ENCODE measurements around the gene GK. TPM values are rescaled to one million over a fixed set of nuclear protein-coding genes. Genes with fewer than 3 reads are reported as not detected.

GK gene
- total and polyA plus RNA-seq, 4 donors = 20.2 to 84.0 (median 35.1) TPM

GRCh38 chrX:30673127-30673796, 20.0 kb downstream of the GK start:
- H3K36me3 ChIP-seq (ENCODE audit: control insufficient read depth in 4 of 4, insufficient read depth in 4 of 4, low read length in 4 of 4) = peaks cover 0 to 5% (median 0%) of the 10 kb centered on the region in 4 donors
- H3K9me3 ChIP-seq (ENCODE audit: control insufficient read depth in 4 of 4, insufficient read depth in 3 of 4, low read length in 3 of 4) = peaks cover 0 to 2% (median 0%) of the 10 kb centered on the region in 4 donors
- no peaks in the 10 kb centered on the region for H3K27me3 ChIP-seq (ENCODE audit: control insufficient read depth in 3 of 3, insufficient read depth in 3 of 3, low read length in 2 of 3)
- no peak overlapping the region for H3K9ac ChIP-seq (ENCODE audit: insufficient read depth in 1 of 2, low read length in 2 of 2)
- no peak for TF ChIP-seq CTCF (IDR thresholded peaks at IDR 0.05; ENCODE audit: control extremely low read depth, extremely low read depth)
- DNase-seq (no peak), ATAC-seq (ENCODE audit: insufficient read depth, low FRiP score) (no peak)
- H3K4me3 ChIP-seq = no peak overlapping the region
- WGBS, 2 donors = 77 to 89% methylated on average over 4 of the region's 4 CpGs
- no peaks in the 10 kb centered on the region for H3K4me1 ChIP-seq (ENCODE audit: control insufficient read depth in 5 of 5, insufficient read depth in 5 of 5, low read length in 5 of 5)
- H3K27ac ChIP-seq (ENCODE audit: low read depth in 1 of 2, low read length in 1 of 2) = no peak overlapping the region

- Histone ChIP-seq H3K27ac (ENCODE audit: low read depth in 1 of 2, low read length in 1 of 2) (no peak overlapping the region), H3K27me3 (ENCODE audit: control insufficient read depth in 3 of 3, insufficient read depth in 3 of 3, low read length in 2 of 3) (no peaks in the 10 kb centered on the region), H3K4me1 (ENCODE audit: control insufficient read depth in 5 of 5, insufficient read depth in 5 of 5, low read length in 5 of 5) (no peaks in the 10 kb centered on the region), H3K36me3 (ENCODE audit: control insufficient read depth in 4 of 4, insufficient read depth in 4 of 4, low read length in 4 of 4) (peaks cover 0 to 5% (median 0%) of the 10 kb centered on the region in 4 donors), H3K9me3 (ENCODE audit: control insufficient read depth in 4 of 4, insufficient read depth in 3 of 4, low read length in 3 of 4) (peaks cover 0 to 2% (median 0%) of the 10 kb centered on the region in 4 donors), H3K4me3 (no peak overlapping the region), H3K9ac (ENCODE audit: insufficient read depth in 1 of 2, low read length in 2 of 2) (no peak overlapping the region)
- ATAC-seq (ENCODE audit: insufficient read depth, low FRiP score) (no peak), DNase-seq (no peak)
- TF ChIP-seq CTCF (IDR thresholded peaks at IDR 0.05; ENCODE audit: control extremely low read depth, extremely low read depth) = no peak
- 78 to 81% methylated on average over 1 to 2 of the region's 2 CpGs for WGBS, 2 donors
Observed at GRCh38 chrX:30673884-30674598, 20.8 kb downstream of the GK start.

- Histone ChIP-seq H3K36me3 (ENCODE audit: control insufficient read depth in 4 of 4, insufficient read depth in 4 of 4, low read length in 4 of 4) (peaks cover 0 to 5% (median 0%) of the 10 kb centered on the region in 4 donors), H3K4me1 (ENCODE audit: control insufficient read depth in 5 of 5, insufficient read depth in 5 of 5, low read length in 5 of 5) (no peaks in the 10 kb centered on the region), H3K9me3 (ENCODE audit: control insufficient read depth in 4 of 4, insufficient read depth in 3 of 4, low read length in 3 of 4) (peaks cover 0 to 2% (median 0%) of the 10 kb centered on the region in 4 donors), H3K27me3 (ENCODE audit: control insufficient read depth in 3 of 3, insufficient read depth in 3 of 3, low read length in 2 of 3) (no peaks in the 10 kb centered on the region), H3K9ac (ENCODE audit: insufficient read depth in 1 of 2, low read length in 2 of 2) (no peak overlapping the region), H3K4me3 (no peak overlapping the region), H3K27ac (ENCODE audit: low read depth in 1 of 2, low read length in 1 of 2) (no peak overlapping the region)
- DNase-seq (no peak), ATAC-seq (ENCODE audit: insufficient read depth, low FRiP score) (no peak)
- 76 to 96% methylated on average over 3 of the region's 3 CpGs for WGBS, 2 donors
- no peak for TF ChIP-seq CTCF (IDR thresholded peaks at IDR 0.05; ENCODE audit: control extremely low read depth, extremely low read depth)
Observed at GRCh38 chrX:30674799-30675198, 21.6 kb downstream of the GK start.

Data from lung (tissue), 12 donors.